Spleen (tissue), 7 donors: ENCODE measurements around the gene SCN9A.

ENCODE experiments used
- POLR2A ChIP-seq, 3 donors: fragments of 450-650 bp; IDR thresholded peaks; one replicate each; pipeline ENCODE4 v1.5.1; 2017; ENCODE audit warnings: antibody characterized with exemption in 3 of 3, mild to moderate bottlenecking in 1 of 3
- POLR2AphosphoS5 ChIP-seq, 3 donors: sonication (generic); formaldehyde crosslinking; IDR thresholded peaks; one replicate each; pipeline ENCODE4 v1.5.1; 2017; ENCODE audit warnings: antibody characterized with exemption in 3 of 3
- TF ChIP-seq, protein P1 (sequence below), 11 experiments: fragments of 200-600 bp in 7 of 11; fragments of 450-650 bp in 4 of 11; sonication (generic) in 4 of 11; IDR thresholded peaks in 8 of 11; conservative IDR thresholded peaks in 3 of 11; 1 replicate in 7 of 11; 2 replicates in 4 of 11; pipeline versions ENCODE4 v1.4.0 to v1.8.0; 2016 to 2021; ENCODE audit warnings: antibody characterized with exemption in 11 of 11, inconsistent platforms in 4 of 11, mild to moderate bottlenecking in 1 of 11
- donor health status: DM: no; HTN: no; CAD: no; lungs with moderate emphysema.
- donor health status: DM: no; HTN: no; CAD: no.
- donor health status: DM: no; HTN: no; CAD: no.

DNA sequence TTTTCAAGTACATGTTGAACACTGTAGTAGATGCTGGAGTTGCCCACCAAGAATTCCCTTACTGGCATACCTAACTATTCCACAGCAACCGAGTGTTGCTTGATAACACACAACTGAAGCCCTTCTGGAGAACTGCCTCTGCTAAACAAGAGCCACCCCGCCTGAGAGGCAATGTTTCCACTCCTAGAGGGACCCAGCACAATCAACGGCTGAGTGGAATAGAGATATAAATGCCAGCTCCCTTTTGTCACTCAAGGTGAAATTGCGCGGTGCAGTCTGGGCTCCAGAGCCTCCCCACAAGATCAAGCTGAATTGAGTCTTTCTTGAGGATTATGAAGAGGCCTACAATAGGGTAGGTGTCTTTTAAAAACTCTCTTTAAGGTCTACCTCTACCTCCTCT, 49.1 kb upstream of the SCN9A start:
- TF ChIP-seq POLR2AphosphoS5 (IDR thresholded peaks at IDR 0.05) (no peak), POLR2A (IDR thresholded peaks at IDR 0.05) (no peak)
- TF ChIP-seq, protein P1, sequence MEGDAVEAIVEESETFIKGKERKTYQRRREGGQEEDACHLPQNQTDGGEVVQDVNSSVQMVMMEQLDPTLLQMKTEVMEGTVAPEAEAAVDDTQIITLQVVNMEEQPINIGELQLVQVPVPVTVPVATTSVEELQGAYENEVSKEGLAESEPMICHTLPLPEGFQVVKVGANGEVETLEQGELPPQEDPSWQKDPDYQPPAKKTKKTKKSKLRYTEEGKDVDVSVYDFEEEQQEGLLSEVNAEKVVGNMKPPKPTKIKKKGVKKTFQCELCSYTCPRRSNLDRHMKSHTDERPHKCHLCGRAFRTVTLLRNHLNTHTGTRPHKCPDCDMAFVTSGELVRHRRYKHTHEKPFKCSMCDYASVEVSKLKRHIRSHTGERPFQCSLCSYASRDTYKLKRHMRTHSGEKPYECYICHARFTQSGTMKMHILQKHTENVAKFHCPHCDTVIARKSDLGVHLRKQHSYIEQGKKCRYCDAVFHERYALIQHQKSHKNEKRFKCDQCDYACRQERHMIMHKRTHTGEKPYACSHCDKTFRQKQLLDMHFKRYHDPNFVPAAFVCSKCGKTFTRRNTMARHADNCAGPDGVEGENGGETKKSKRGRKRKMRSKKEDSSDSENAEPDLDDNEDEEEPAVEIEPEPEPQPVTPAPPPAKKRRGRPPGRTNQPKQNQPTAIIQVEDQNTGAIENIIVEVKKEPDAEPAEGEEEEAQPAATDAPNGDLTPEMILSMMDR (IDR thresholded peaks at IDR 0.05 in 8 of 11, conservative IDR thresholded peaks at IDR 0.05 in 3 of 11), result no peak
